ENCODE results near the gene TARS2. TPM values are rescaled to one million over a fixed set of nuclear protein-coding genes. Genes with fewer than 3 reads are reported as not detected.

TARS2 gene
- total RNA-seq, 2 experiments from 2014 or later = 42.0 to 55.3 TPM

GRCh38 chr1:150466964-150467363 lies 20.3 kb upstream of the TARS2 start:
- H4K20me1 ChIP-seq (ENCODE audit: insufficient read depth, low read length) = no peaks in the 10 kb centered on the region
- H2AFZ ChIP-seq (ENCODE audit: low read length) = no peak overlapping the region
- no peaks in the 10 kb centered on the region for H3K9me2 ChIP-seq (ENCODE audit: insufficient read depth, low read length)
- ChIA-PET POLR2A (no interaction called here), CTCF (ENCODE audit: unreplicated experiment) (no interaction called here)
- no peak overlapping the region for H3K27ac ChIP-seq (ENCODE audit: low read depth, low read length, poor library complexity, severe bottlenecking)
- H3K36me3 ChIP-seq (ENCODE audit: insufficient read depth, low read length) = peaks cover 73% of the 10 kb centered on the region
- H3K79me2 ChIP-seq (ENCODE audit: insufficient read depth, low read depth, low read length) = no peaks in the 10 kb centered on the region
- H3K4me1 ChIP-seq (ENCODE audit: insufficient read depth, low read length, poor library complexity, severe bottlenecking) = no peaks in the 10 kb centered on the region
- no TSS peak for BruUV-seq (replicated peaks)
- no peak overlapping the region for H3K4me3 ChIP-seq (ENCODE audit: low read depth, low read length, poor library complexity, severe bottlenecking)
- DNase-seq (ENCODE audit: low spot score) = no peak
- H3K9me3 ChIP-seq (ENCODE audit: low read length) = no peaks in the 10 kb centered on the region
- intact Hi-C loops (cut with micrococcal nuclease; ENCODE audit: unreplicated experiment) = loop anchor here (10.0 kb wide), 1 partner anchor 508 kb away; the partner anchor contains the start of gene CERS2
- no peak for TF ChIP-seq EZH2phosphoT487 (IDR thresholded peaks at IDR 0.05; ENCODE audit: borderline replicate concordance, low read depth, low read length)
- no peak for TF ChIP-seq CTCF (conservative IDR thresholded peaks at IDR 0.05; ENCODE audit: low read length)
- no peak overlapping the region for H3K4me2 ChIP-seq (ENCODE audit: low read length)

- intact Hi-C loops (cut with micrococcal nuclease; ENCODE audit: unreplicated experiment) = loop anchor here (10.0 kb wide), 1 partner anchor 506 kb away; the partner anchor contains the start of gene CERS2
- Histone ChIP-seq H3K9me2 (ENCODE audit: insufficient read depth, low read length) (no peaks in the 10 kb centered on the region), H3K36me3 (ENCODE audit: insufficient read depth, low read length) (peaks cover 72% of the 10 kb centered on the region), H3K9me3 (ENCODE audit: low read length) (no peaks in the 10 kb centered on the region), H3K4me2 (ENCODE audit: low read length) (no peak overlapping the region), H3K4me1 (ENCODE audit: insufficient read depth, low read length, poor library complexity, severe bottlenecking) (no peaks in the 10 kb centered on the region), H3K4me3 (ENCODE audit: low read depth, low read length, poor library complexity, severe bottlenecking) (no peak overlapping the region), H3K79me2 (ENCODE audit: insufficient read depth, low read depth, low read length) (no peaks in the 10 kb centered on the region), H4K20me1 (ENCODE audit: insufficient read depth, low read length) (no peaks in the 10 kb centered on the region), H3K27ac (ENCODE audit: low read depth, low read length, poor library complexity, severe bottlenecking) (no peak overlapping the region), H2AFZ (ENCODE audit: low read length) (no peak overlapping the region)
- TF ChIP-seq EZH2phosphoT487 (IDR thresholded peaks at IDR 0.05; ENCODE audit: borderline replicate concordance, low read depth, low read length) = no peak
- no peak for TF ChIP-seq CTCF (conservative IDR thresholded peaks at IDR 0.05; ENCODE audit: low read length)
- ChIA-PET CTCF (ENCODE audit: unreplicated experiment) (no interaction called here), POLR2A (interaction anchor here (0.7 kb wide), 1 partner anchor 673 kb away, joined by 5 read pairs; no protein-coding TSS in a partner anchor)
- DNase-seq (ENCODE audit: low spot score) = no peak
- no TSS peak for BruUV-seq (replicated peaks)
These were observed 17.9 kb upstream of the TARS2 start for GRCh38 chr1:150469291-150469690.

GRCh38 chr1:150472601-150473200 lies 14.5 kb upstream of the TARS2 start:
- Histone ChIP-seq H3K36me3 (ENCODE audit: insufficient read depth, low read length) (peaks cover 44% of the 10 kb centered on the region), H3K4me2 (ENCODE audit: low read length) (no peak overlapping the region), H3K9me3 (ENCODE audit: low read length) (no peaks in the 10 kb centered on the region), H3K79me2 (ENCODE audit: insufficient read depth, low read depth, low read length) (no peaks in the 10 kb centered on the region), H4K20me1 (ENCODE audit: insufficient read depth, low read length) (no peaks in the 10 kb centered on the region), H3K27ac (ENCODE audit: low read depth, low read length, poor library complexity, severe bottlenecking) (no peak overlapping the region), H2AFZ (ENCODE audit: low read length) (no peak overlapping the region), H3K4me3 (ENCODE audit: low read depth, low read length, poor library complexity, severe bottlenecking) (no peak overlapping the region), H3K4me1 (ENCODE audit: insufficient read depth, low read length, poor library complexity, severe bottlenecking) (no peaks in the 10 kb centered on the region), H3K9me2 (ENCODE audit: insufficient read depth, low read length) (no peaks in the 10 kb centered on the region)
- BruUV-seq (replicated peaks) = no TSS peak
- intact Hi-C loops (cut with micrococcal nuclease; ENCODE audit: unreplicated experiment) = no loop called here
- DNase-seq (ENCODE audit: low spot score) = no peak
- CTCF ChIA-PET (ENCODE audit: unreplicated experiment) = no interaction called here
- POLR2A ChIA-PET = no interaction called here
- TF ChIP-seq CTCF (conservative IDR thresholded peaks at IDR 0.05; ENCODE audit: low read length) (no peak), EZH2phosphoT487 (IDR thresholded peaks at IDR 0.05; ENCODE audit: borderline replicate concordance, low read depth, low read length) (no peak)
